Bronchial epithelial cell (primary cell): ENCODE data around the gene SP2. TPM values are rescaled to one million over a fixed set of nuclear protein-coding genes. Genes with fewer than 3 reads are reported as not detected.

ENCODE experiments used
- DNase-seq: peaks from one replicate; pipeline ENCODE4 v3.0.0-alpha.2; 2010; ENCODE audit warnings: low read depth
- FAIRE-seq: peaks from 2 replicates; lab custom pipeline; 2011; peaks lifted over from hg19 to GRCh38; lab: Jason Lieb, UNC
- H3K27me3 ChIP-seq: 2 replicates; pipeline ENCODE4 v1.5.1; 2011; ENCODE audit warnings: low read length; ENCODE audit not compliant: control insufficient read depth, insufficient read depth
- H3K36me3 ChIP-seq: 2 replicates; pipeline ENCODE4 v1.5.1; 2011; ENCODE audit warnings: low read length; ENCODE audit not compliant: control insufficient read depth, insufficient read depth
- H3K4me3 ChIP-seq: 2 replicates; pipeline ENCODE4 v1.5.1; 2011; ENCODE audit warnings: mild to moderate bottlenecking, low read depth, low read length, control low read depth
- CTCF ChIP-seq: IDR thresholded peaks from 2 replicates; pipeline ENCODE4 v1.5.1; 2011; ENCODE audit warnings: mild to moderate bottlenecking, moderate library complexity, low read length, control low read depth, inconsistent platforms; ENCODE audit not compliant: insufficient read depth, severe bottlenecking
- total RNA-seq: library from RNA; depleted of rRNA; stranded (reverse); fragments of >200 nt; gene quantifications from 2 replicates; pipeline ENCODE4 v1.2.1, GENCODE V29; 2014

Gene SP2
- total RNA-seq, 1 donor from 2014 or later: 1.1 TPM

GRCh38 chr17:47872019-47872650, 23.9 kb upstream of the SP2 start:
- TF ChIP-seq CTCF: no peak
- DNase-seq (peak; percentile 48), FAIRE-seq (peak; percentile 43)
- H3K36me3 ChIP-seq: no peaks in the 10 kb centered on the region
- peaks cover 4% of the 10 kb centered on the region for H3K27me3 ChIP-seq
- H3K4me3 ChIP-seq: peak overlapping the region; percentile 20

GRCh38 chr17:47872651-47873161, 23.3 kb upstream of the SP2 start:
- no peak for FAIRE-seq
- peak overlapping the region; percentile 20 for H3K4me3 ChIP-seq
- no peaks in the 10 kb centered on the region for H3K36me3 ChIP-seq
- H3K27me3 ChIP-seq: peaks cover 4% of the 10 kb centered on the region
- no peak for TF ChIP-seq CTCF
- no peak for DNase-seq

- Histone ChIP-seq H3K27me3 (peaks cover 4% of the 10 kb centered on the region), H3K36me3 (no peaks in the 10 kb centered on the region), H3K4me3 (no peak overlapping the region)
- no peak for TF ChIP-seq CTCF
- FAIRE-seq (no peak), DNase-seq (no peak)
These were observed 22.6 kb upstream of the SP2 start for GRCh38 chr17:47873200-47874090.

GRCh38 chr17:47875011-47875985, 20.7 kb upstream of the SP2 start:
- peak; percentile 70 for FAIRE-seq
- H3K4me3 ChIP-seq: no peak overlapping the region
- H3K36me3 ChIP-seq: no peaks in the 10 kb centered on the region
- TF ChIP-seq CTCF: no peak
- H3K27me3 ChIP-seq: peaks cover 4% of the 10 kb centered on the region
- no peak for DNase-seq

GRCh38 chr17:47877368-47878034, 18.5 kb upstream of the SP2 start:
- Histone ChIP-seq H3K4me3 (no peak overlapping the region), H3K36me3 (no peaks in the 10 kb centered on the region), H3K27me3 (peaks cover 4% of the 10 kb centered on the region)
- no peak for TF ChIP-seq CTCF
- DNase-seq: no peak
- FAIRE-seq: no peak
